ELR (cell line): ENCODE results near the gene SV2B.
"Not testable (repeated sequence)": the region's sequence is repeated elsewhere in the genome, so short reads cannot be mapped to it uniquely, and the experiment has no call there.

Experiments
- DNase-seq: peaks from one replicate; pipeline ENCODE4 v3.0.0-alpha.2; 2015; ENCODE audit warnings: low read depth

SV2B gene

GRCh38 chr15:91311986-91312385 is 211.9 kb downstream of the SV2B start:
- DNase-seq, result no peak

DNA sequence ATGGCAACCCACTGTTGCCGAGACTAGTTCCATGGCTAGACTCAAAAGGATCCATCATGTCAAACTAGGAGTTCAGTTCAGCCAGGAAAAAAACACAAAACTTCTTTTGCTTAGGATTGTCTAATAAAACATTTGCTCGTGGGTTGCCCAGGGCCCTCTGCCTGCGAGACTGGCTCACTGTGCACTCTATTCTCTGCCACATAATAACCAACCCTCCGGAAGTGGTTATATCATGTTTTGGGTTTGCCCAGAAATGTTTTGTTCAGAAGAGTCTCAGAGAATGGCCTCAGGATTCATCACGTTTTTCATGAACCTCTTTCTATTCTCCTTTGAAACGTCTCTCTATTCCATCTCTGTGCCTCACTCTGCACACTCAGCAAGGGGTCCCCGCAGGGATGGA is 216.1 kb downstream of the SV2B start:
- DNase-seq, result no peak

DNA sequence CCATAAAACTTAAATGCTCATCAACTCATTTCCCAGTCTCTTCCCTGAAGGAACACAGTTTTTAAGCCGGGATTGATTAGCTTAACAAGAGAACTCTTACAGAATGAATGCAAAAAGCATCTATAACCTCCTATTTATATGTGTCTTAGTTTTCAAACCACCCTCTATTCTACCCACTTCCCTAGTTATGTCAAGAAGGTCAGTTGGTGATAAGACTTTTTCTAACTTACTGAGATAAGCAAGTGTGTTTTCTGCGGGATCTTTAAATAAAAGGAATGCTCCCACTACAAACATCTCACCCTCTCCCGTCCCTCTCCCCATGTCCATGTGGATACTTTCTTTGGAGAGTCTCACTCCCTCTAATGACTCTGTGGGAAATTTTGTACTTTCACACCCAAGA is 218.5 kb downstream of the SV2B start:
- DNase-seq, result no peak

GRCh38 chr15:91318931-91319330 is 218.9 kb downstream of the SV2B start:
- DNase-seq, result no peak

DNA sequence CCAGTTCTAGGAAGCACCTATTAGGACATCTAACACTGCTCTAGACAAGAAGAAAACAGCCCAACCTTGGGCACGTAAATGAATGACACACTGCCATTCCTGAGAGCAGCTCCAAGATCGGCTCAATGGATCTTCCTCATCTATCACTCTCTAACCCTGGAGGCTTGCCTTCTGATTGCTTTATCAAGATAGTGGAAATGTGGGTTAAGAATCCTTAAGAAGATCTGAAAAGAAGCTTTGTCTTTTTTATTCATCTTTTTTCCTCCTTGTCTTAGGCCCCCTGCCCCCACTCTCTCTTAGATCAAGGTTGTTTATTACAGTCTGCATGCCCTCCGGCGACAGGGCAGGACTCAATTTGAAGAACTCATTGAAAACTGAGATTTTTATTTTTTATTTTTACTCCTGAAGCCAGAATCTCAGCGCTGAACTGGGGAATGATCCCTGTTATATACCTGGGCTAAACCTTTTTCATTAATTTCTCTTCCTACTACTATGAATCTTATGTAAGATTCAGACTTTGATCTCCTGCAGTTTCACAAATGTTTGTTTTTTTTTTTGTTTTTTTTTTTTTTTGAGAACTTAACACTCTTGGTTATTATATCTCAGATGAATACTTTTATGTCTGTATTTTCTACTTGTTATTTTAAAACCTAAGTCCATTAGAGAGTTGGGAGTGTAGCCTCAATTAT is 219.5 kb downstream of the SV2B start:
- DNase-seq, result no peak

DNA sequence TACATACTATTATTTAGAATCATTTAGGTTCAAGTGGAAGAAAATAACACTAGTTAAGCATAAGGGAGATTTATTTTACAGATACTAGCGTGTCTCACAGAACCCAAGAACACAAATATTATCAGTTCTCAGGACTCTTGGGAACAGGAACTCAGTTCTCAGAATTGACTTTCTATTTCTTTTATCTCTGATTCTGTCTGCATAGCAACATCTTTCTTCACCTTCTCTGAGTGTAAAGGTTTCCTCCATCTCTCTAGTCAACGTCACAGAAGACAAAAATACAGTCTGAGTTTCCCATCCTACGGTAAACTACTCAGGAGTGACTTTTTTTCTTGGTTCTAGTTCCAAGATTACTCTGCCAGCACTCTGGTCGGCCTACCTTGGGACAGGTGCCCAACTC is 220.0 kb downstream of the SV2B start:
- no peak for DNase-seq

DNA sequence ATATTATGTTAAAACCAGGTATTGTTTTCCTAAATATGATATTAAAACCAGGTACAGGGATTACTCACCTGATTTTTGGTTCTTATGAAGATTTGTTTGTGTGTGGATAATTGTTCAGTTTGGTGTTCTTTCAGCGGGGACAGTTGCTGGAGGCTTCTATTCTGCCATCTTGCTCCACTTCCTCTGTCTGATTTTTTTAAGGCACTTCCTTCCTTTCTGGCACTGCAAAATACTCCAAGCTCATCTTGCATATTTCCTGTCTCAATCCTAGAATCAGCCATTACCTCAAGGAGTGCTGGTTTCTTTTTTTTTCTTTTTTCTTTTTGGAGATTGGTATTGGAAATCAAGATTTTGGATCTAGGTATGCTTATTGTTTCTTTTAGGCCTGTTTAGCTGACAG is 229.9 kb downstream of the SV2B start:
- DNase-seq, result no peak

DNA sequence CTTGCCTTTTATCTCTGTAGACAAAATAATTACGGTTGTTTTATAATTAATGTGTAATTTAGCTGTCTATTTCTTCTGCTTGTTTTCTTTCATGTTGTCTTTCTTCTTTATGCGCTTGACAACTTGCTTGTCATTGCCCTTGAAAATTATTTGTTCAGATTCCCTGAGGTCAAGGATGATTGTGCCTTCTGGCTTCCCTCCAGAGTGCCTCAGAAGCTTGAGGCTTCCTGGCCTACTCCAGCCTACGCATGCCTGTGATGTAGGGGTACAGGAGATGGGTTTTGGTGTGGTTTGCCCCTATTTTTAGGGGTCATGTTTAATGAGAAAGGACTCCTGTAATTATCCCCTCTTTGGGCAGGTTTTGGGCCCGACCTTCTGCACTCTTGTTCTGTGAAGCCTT is 231.5 kb downstream of the SV2B start:
- no peak for DNase-seq

DNA sequence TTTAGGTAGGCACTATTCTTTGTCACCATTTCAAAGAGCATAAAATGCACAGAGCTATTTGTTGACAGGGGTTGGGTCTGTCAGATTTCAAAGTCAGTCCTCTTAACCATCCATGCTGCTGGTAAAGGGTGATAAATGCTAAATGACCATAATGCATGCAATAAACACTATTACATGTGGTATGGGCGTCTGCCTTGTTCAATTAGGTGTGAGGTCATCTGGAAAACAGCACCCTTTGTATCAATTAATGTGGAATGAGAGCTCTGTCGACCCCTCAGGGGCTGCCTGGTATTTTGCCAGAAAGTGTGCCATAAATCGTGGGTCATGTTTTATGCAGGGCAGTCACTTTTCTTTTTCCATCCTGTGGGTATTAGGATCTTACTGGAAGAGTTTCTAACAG is 235.6 kb downstream of the SV2B start:
- no peak for DNase-seq

GRCh38 chr15:91336687-91337086 is 236.6 kb downstream of the SV2B start:
- DNase-seq, result no peak

GRCh38 chr15:91338766-91339165 is 238.7 kb downstream of the SV2B start:
- no peak for DNase-seq

- DNase-seq, result no peak
These were observed 242.0 kb downstream of the SV2B start for GRCh38 chr15:91342097-91342496.

DNA sequence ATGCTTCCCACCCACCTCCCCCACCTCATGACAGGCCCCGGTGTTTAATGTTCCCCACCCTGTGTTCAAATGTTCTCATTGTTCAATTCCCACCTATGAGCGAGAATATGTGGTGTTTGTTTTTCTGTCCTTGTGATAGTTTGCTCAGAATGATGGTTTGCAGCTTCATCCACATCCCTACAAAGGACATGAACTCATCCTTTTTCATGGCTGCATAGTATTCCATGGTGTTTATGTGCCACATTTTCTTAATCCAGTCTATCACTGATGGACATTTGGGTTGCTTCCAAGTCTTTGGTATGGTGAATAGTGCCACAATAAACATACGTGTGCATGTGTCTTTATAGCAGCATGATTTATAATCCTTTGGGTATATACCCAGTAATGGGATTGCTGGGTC is 244.9 kb downstream of the SV2B start:
- not testable (repeated sequence) for DNase-seq

DNA sequence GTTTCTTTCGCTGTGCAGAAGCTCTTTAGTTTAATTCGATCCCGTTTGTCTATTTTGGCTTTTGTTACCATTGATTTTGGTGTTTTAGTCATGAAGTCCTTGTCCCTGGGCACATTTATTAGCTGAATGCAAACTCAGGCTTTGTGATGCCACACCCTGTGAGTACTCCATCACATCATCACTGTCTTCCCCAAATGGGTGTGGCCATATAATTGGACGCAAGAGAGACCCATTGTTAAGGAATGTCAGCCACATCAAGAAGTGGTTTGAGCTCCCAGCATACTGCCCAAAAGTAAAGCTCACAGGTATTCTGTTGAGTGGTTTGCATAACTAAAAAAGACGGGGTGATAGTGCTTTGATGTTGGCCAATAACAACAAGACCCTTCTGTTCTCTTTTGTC is 245.7 kb downstream of the SV2B start:
- no peak for DNase-seq

DNA sequence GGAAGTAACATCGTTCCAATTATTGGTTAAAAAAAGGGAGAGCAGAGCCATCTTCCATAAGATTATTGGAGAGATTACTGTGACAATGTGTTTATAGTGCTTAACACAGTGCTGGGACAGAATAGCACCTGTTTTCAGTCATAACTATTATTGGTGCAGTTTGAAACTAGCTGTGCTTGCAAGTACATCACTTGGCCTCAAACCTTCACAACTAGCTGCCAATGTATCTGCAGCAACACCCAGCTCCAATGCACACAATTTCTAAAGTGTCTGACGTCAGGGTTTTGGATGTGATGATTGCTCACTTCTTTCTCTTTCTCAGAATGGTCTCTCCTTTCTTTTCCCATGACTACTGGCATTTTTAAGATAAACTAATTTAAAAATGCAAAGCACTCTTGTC is 246.2 kb downstream of the SV2B start:
- no peak for DNase-seq

GRCh38 chr15:91348752-91349500 is 248.9 kb downstream of the SV2B start:
- DNase-seq, result no peak
